B cell (primary cell): ENCODE data around the gene SHPK. TPM values are rescaled to one million over a fixed set of nuclear protein-coding genes. Genes with fewer than 3 reads are reported as not detected.

ENCODE experiments used
- ATAC-seq: fragments of 200-7000 bp; cut with Tn5 transposase; one replicate; pipeline ENCODE4 v1.10.0; 2021; ENCODE audit warnings: low read depth, mild to moderate bottlenecking, moderate number of reproducible peaks, moderate library complexity
- CTCF ChIA-PET: fragments of 350-600 bp; sonication (Branson Sonifier 250); formaldehyde crosslinking; loops from one replicate; lab custom pipeline; 2021; ENCODE audit warnings: antibody characterized with exemption, inconsistent platforms; lab: Charles Lee
- POLR2A ChIA-PET: fragments of 350-600 bp; sonication (Branson Sonifier 250); formaldehyde crosslinking; loops from one replicate; lab custom pipeline; 2021; ENCODE audit warnings: antibody characterized with exemption; lab: Charles Lee
- DNase-seq: peaks from one replicate; pipeline ENCODE4 v3.0.0; 2013
- H2AFZ ChIP-seq: 2 replicates; pipeline ENCODE4 v1.6.1; 2012; ENCODE audit warnings: mild to moderate bottlenecking, low read depth, low read length; ENCODE audit not compliant: insufficient read depth, poor library complexity, severe bottlenecking
- H3K27ac ChIP-seq, 2 donors: 1 replicate in 1 of 2; 2 replicates in 1 of 2; pipeline ENCODE4 v1.5.1; 2012 to 2013; ENCODE audit warnings: low read length in 2 of 2, mild to moderate bottlenecking in 2 of 2, moderate library complexity in 1 of 2
- H3K27me3 ChIP-seq, 4 experiments: fragments of 200-600 bp in 1 of 4; sonication (generic) in 1 of 4; replicated peaks in 1 of 4; 1 replicate in 2 of 4; 2 replicates in 2 of 4; pipeline versions ENCODE4 v1.6.1 to v1.7.0; 2013 to 2016; ENCODE audit warnings: low read length in 3 of 4, mild to moderate bottlenecking in 2 of 4, mixed read lengths in 1 of 4, moderate library complexity in 1 of 4; ENCODE audit not compliant: insufficient read depth in 4 of 4, control insufficient read depth in 3 of 4; ENCODE audit errors: control extremely low read depth in 1 of 4
- H3K36me3 ChIP-seq, 2 experiments: replicated peaks in 1 of 2; 1 replicate in 1 of 2; 2 replicates in 1 of 2; pipeline versions ENCODE4 v1.6.1 to v1.7.1; 2013; ENCODE audit warnings: low read length in 1 of 2; ENCODE audit not compliant: insufficient read depth in 2 of 2, control insufficient read depth in 1 of 2; ENCODE audit errors: control extremely low read depth in 1 of 2, extremely low read depth in 1 of 2
- H3K4me1 ChIP-seq, 2 donors: fragments of 200-600 bp in 1 of 2; sonication (generic) in 1 of 2; 1 replicate in 1 of 2; 2 replicates in 1 of 2; pipeline versions ENCODE4 v1.5.1 to v1.6.1; 2013 to 2017; ENCODE audit warnings: low read length in 2 of 2; ENCODE audit not compliant: control insufficient read depth in 2 of 2, insufficient read depth in 2 of 2
- H3K4me2 ChIP-seq: replicated peaks from 2 replicates; pipeline ENCODE3; 2012; ENCODE audit warnings: mild to moderate bottlenecking, low read depth, low read length; ENCODE audit not compliant: poor library complexity, severe bottlenecking
- H3K4me3 ChIP-seq, 5 experiments: fragments of 200-600 bp in 1 of 5; sonication (generic) in 1 of 5; 1 replicate in 3 of 5; 2 replicates in 2 of 5; pipeline versions ENCODE4 v1.5.1 to v1.7.0; 2011 to 2016; ENCODE audit warnings: low read length in 4 of 5, mild to moderate bottlenecking in 4 of 5, low read depth in 2 of 5, control low read depth in 1 of 5, moderate library complexity in 1 of 5; ENCODE audit not compliant: insufficient read depth in 1 of 5; ENCODE audit errors: control extremely low read depth in 1 of 5, extremely low read depth in 1 of 5
- H3K79me2 ChIP-seq: fragments of 200-600 bp; sonication (generic); one replicate; pipeline ENCODE4 v1.6.0; 2016; ENCODE audit warnings: low read length; ENCODE audit not compliant: control insufficient read depth, insufficient read depth
- H3K9ac ChIP-seq: fragments of 200-600 bp; sonication (generic); 2 replicates; pipeline ENCODE4 v1.6.1; 2017; ENCODE audit warnings: mild to moderate bottlenecking, low read length, moderate library complexity
- H3K9me3 ChIP-seq, 3 donors: one replicate each; pipeline versions ENCODE4 v1.6.1 to v1.7.1; 2013; ENCODE audit warnings: low read length in 2 of 3; ENCODE audit not compliant: control insufficient read depth in 2 of 3, insufficient read depth in 1 of 3; ENCODE audit errors: control extremely low read depth in 1 of 3
- H4K20me1 ChIP-seq: 2 replicates; pipeline ENCODE4 v1.6.0; 2012; ENCODE audit warnings: mild to moderate bottlenecking, low read length; ENCODE audit not compliant: insufficient read depth, control insufficient read depth, poor library complexity, severe bottlenecking
- H3K27ac Mint-ChIP-seq: one replicate; pipeline ENCODE4 v1.8.0; 2021; ENCODE audit warnings: mixed read lengths
- H3K27me3 Mint-ChIP-seq: one replicate; pipeline ENCODE4 v1.8.0; 2021; ENCODE audit warnings: mixed read lengths
- H3K4me1 Mint-ChIP-seq: one replicate; pipeline ENCODE4 v1.8.0; 2021; ENCODE audit warnings: mixed read lengths
- H3K4me3 Mint-ChIP-seq: one replicate; pipeline ENCODE4 v1.8.0; 2021; ENCODE audit warnings: mixed read lengths
- H3K9me3 Mint-ChIP-seq: one replicate; pipeline ENCODE4 v1.8.0; 2022; ENCODE audit warnings: mixed read lengths; ENCODE audit not compliant: insufficient read depth
- CTCF ChIP-seq: fragments of 200-600 bp; IDR thresholded peaks from one replicate; pipeline ENCODE4 v1.8.0; 2022; ENCODE audit warnings: antibody characterized with exemption, mild to moderate bottlenecking
- EZH2 ChIP-seq: IDR thresholded peaks from 2 replicates; pipeline ENCODE4 v1.6.1; 2012; ENCODE audit warnings: borderline replicate concordance, low read depth, mild to moderate bottlenecking, moderate library complexity, low read length; ENCODE audit not compliant: insufficient read depth, poor library complexity, severe bottlenecking
- WGBS: methylation state at CpG from one replicate; pipeline ENCODE4 v1.1.5; 2013; ENCODE audit warnings: missing lambda C conversion rate; ENCODE audit not compliant: insufficient coverage; 5-methylcytosine and 5-hydroxymethylcytosine counted together
- intact Hi-C: fragments of 100-400 bp; cut with micrococcal nuclease; formaldehyde crosslinking; loops from one replicate; pipeline ENCODE4 v1.10.0; 2022
- polyA plus RNA-seq: library from polyadenylated mRNA; depleted of rRNA; stranded (reverse); fragments of >200 nt; gene quantifications from 2 replicates; pipeline ENCODE4 v1.2.3, GENCODE V29; 2012
- total RNA-seq, 2 donors: library from RNA; stranded (reverse); fragments of 120-200 nt in 1 of 2; gene quantifications; 1 replicate in 1 of 2; 2 replicates in 1 of 2; pipeline versions ENCODE4 v1.2.3 to v1.2.4, GENCODE V29; 2013 to 2022

SHPK gene
- total and polyA plus RNA-seq, 2 donors (not counting 1 experiment from before 2014, with no cell fraction given) = 5.9 to 16.1 TPM

- Histone ChIP-seq H3K9ac (no peak overlapping the region), H3K4me2 (no peak overlapping the region), H3K79me2 (no peaks in the 10 kb centered on the region), H3K27ac (no peak overlapping the region), H3K36me3 (peaks cover 0 to 3% of the 10 kb centered on the region in 2 experiments), H3K4me3 (no peak overlapping the region), H2AFZ (no peak overlapping the region), H3K27me3 (no peaks in the 10 kb centered on the region), H3K4me1 (peaks cover 0 to 7% of the 10 kb centered on the region in 2 donors), H3K9me3 (no peaks in the 10 kb centered on the region), H4K20me1 (no peaks in the 10 kb centered on the region)
- no peak for ATAC-seq
- no peak for DNase-seq
- H3K27ac Mint-ChIP-seq = no peak overlapping the region
- peaks cover 7% of the 10 kb centered on the region for H3K4me1 Mint-ChIP-seq
- WGBS = 98% methylated on average over 11 of the region's 15 CpGs
- H3K9me3 Mint-ChIP-seq = no peaks in the 10 kb centered on the region
- H3K27me3 Mint-ChIP-seq = no peaks in the 10 kb centered on the region
- TF ChIP-seq CTCF (no peak), EZH2 (no peak)
- ChIA-PET POLR2A (no interaction called here), CTCF (interaction anchor here (2.8 kb wide), 1 partner anchor 10 kb away, joined by 9 read pairs; no protein-coding TSS in a partner anchor)
- no peak overlapping the region for H3K4me3 Mint-ChIP-seq
- intact Hi-C loops = no loop called here
Observed at GRCh38 chr17:3592216-3592860, 43.7 kb downstream of the SHPK start.

- Histone ChIP-seq H3K36me3 (peaks cover 0 to 8% of the 10 kb centered on the region in 2 experiments), H3K9me3 (no peaks in the 10 kb centered on the region), H3K9ac (no peak overlapping the region), H3K27ac (no peak overlapping the region), H3K4me2 (no peak overlapping the region), H3K4me1 (peaks cover 0 to 7% of the 10 kb centered on the region in 2 donors), H3K27me3 (no peaks in the 10 kb centered on the region), H4K20me1 (no peaks in the 10 kb centered on the region), H2AFZ (no peak overlapping the region), H3K4me3 (no peak overlapping the region), H3K79me2 (no peaks in the 10 kb centered on the region)
- intact Hi-C loops = no loop called here
- H3K27me3 Mint-ChIP-seq = no peaks in the 10 kb centered on the region
- DNase-seq = no peak
- H3K4me3 Mint-ChIP-seq = no peak overlapping the region
- WGBS = 94% methylated on average over 12 of the region's 15 CpGs
- H3K9me3 Mint-ChIP-seq = no peaks in the 10 kb centered on the region
- ATAC-seq = no peak
- peaks cover 7% of the 10 kb centered on the region for H3K4me1 Mint-ChIP-seq
- ChIA-PET CTCF (interaction anchor here (2.8 kb wide), 1 partner anchor 12 kb away, joined by 9 read pairs; no protein-coding TSS in a partner anchor), POLR2A (no interaction called here)
- no peak for TF ChIP-seq CTCF
- TF ChIP-seq EZH2 = no peak
- no peak overlapping the region for H3K27ac Mint-ChIP-seq
Observed at GRCh38 chr17:3590768-3591167, 45.3 kb downstream of the SHPK start.
